Uterus (tissue), 4 donors: ENCODE data around the gene SCAPER. TPM values are rescaled to one million over a fixed set of nuclear protein-coding genes. Genes with fewer than 3 reads are reported as not detected.

Experiments
- DNase-seq, 2 donors: peaks; one replicate each; pipeline ENCODE4 v3.0.0-alpha.2; 2019 to 2020
- H3K27ac ChIP-seq, 2 donors: fragments of 200-600 bp; sonication (generic); 1 replicate in 1 of 2; 2 replicates in 1 of 2; pipeline ENCODE4 v1.5.1; 2016 to 2018
- H3K27me3 ChIP-seq, 2 donors: fragments of 200-600 bp; sonication (generic); one replicate each; pipeline ENCODE4 v1.5.1; 2018 to 2019; ENCODE audit warnings: control low read depth in 1 of 2
- H3K36me3 ChIP-seq, 2 donors: fragments of 200-600 bp; sonication (generic); one replicate each; pipeline ENCODE4 v1.5.1; 2019; ENCODE audit warnings: control low read depth in 1 of 2
- H3K4me1 ChIP-seq, 2 donors: fragments of 200-600 bp; sonication (generic); one replicate each; pipeline ENCODE4 v1.5.1; 2018 to 2019; ENCODE audit warnings: control low read depth in 1 of 2
- H3K4me3 ChIP-seq, 2 donors: fragments of 200-600 bp; sonication (generic); 1 replicate in 1 of 2; 2 replicates in 1 of 2; pipeline ENCODE4 v1.5.1; 2018 to 2019; ENCODE audit warnings: mild to moderate bottlenecking in 1 of 2
- H3K9me3 ChIP-seq, 2 donors: fragments of 200-600 bp; sonication (generic); one replicate each; pipeline ENCODE4 v1.5.1; 2019; ENCODE audit warnings: control low read depth in 1 of 2
- CTCF ChIP-seq, 4 experiments: fragments of 200-600 bp in 2 of 4; fragments of 450-650 bp in 2 of 4; sonication (generic) in 2 of 4; IDR thresholded peaks; one replicate each; pipeline ENCODE4 v1.5.1; 2016 to 2019; ENCODE audit warnings: antibody characterized with exemption in 4 of 4, mild to moderate bottlenecking in 2 of 4, moderate library complexity in 1 of 4
- POLR2A ChIP-seq, 2 donors: fragments of 450-650 bp; IDR thresholded peaks; one replicate each; pipeline ENCODE4 v1.6.1; 2016; ENCODE audit warnings: antibody characterized with exemption in 2 of 2, mild to moderate bottlenecking in 1 of 2, moderate library complexity in 1 of 2
- intact Hi-C: fragments of 100-400 bp; cut with DNase I; formaldehyde crosslinking; loops from one replicate; pipeline ENCODE4 v1.15.1; 2023; ENCODE audit warnings: low total_unique reads
- total RNA-seq, 4 donors: library from RNA; depleted of rRNA in 3 of 4; stranded (reverse); fragments of >200 nt in 3 of 4; gene quantifications; one replicate each; pipeline versions ENCODE4 v1.1.0 to v1.2.4, GENCODE V29; 2014 to 2023
- donor health status: DM: yes; HTN: yes; CAD: no.

Gene SCAPER
- total RNA-seq, 4 donors from 2014 or later: 10.6 to 74.2 (median 32.9) TPM

GRCh38 chr15:76386178-76386577, 519.0 kb downstream of the SCAPER start:
- no peak for TF ChIP-seq POLR2A (IDR thresholded peaks at IDR 0.05)
- no peak for TF ChIP-seq CTCF (IDR thresholded peaks at IDR 0.05)
- Histone ChIP-seq H3K27ac (no peak overlapping the region), H3K4me3 (no peak overlapping the region), H3K36me3 (no peaks in the 10 kb centered on the region), H3K27me3 (no peaks in the 10 kb centered on the region), H3K4me1 (no peaks in the 10 kb centered on the region), H3K9me3 (no peaks in the 10 kb centered on the region)
- DNase-seq: no peak
- intact Hi-C loops: no loop called here

GRCh38 chr15:76384409-76384808, 520.7 kb downstream of the SCAPER start:
- Histone ChIP-seq H3K27me3 (no peaks in the 10 kb centered on the region), H3K27ac (no peak overlapping the region), H3K4me3 (no peak overlapping the region), H3K9me3 (no peaks in the 10 kb centered on the region), H3K4me1 (no peaks in the 10 kb centered on the region), H3K36me3 (no peaks in the 10 kb centered on the region)
- DNase-seq: no peak
- intact Hi-C loops: no loop called here
- TF ChIP-seq CTCF (IDR thresholded peaks at IDR 0.05) (no peak), POLR2A (IDR thresholded peaks at IDR 0.05) (no peak)

- Histone ChIP-seq H3K9me3 (no peaks in the 10 kb centered on the region), H3K27ac (no peak overlapping the region), H3K4me1 (no peaks in the 10 kb centered on the region), H3K4me3 (no peak overlapping the region), H3K27me3 (no peaks in the 10 kb centered on the region), H3K36me3 (no peaks in the 10 kb centered on the region)
- TF ChIP-seq POLR2A (IDR thresholded peaks at IDR 0.05): no peak
- TF ChIP-seq CTCF (IDR thresholded peaks at IDR 0.05): no peak
- DNase-seq: no peak
- intact Hi-C loops: no loop called here
Measured at GRCh38 chr15:76382987-76383728, 522.0 kb downstream of the SCAPER start.

GRCh38 chr15:76381366-76381765, 523.8 kb downstream of the SCAPER start:
- intact Hi-C loops: no loop called here
- Histone ChIP-seq H3K4me1 (no peaks in the 10 kb centered on the region), H3K9me3 (no peaks in the 10 kb centered on the region), H3K27ac (no peak overlapping the region), H3K27me3 (no peaks in the 10 kb centered on the region), H3K36me3 (no peaks in the 10 kb centered on the region), H3K4me3 (no peak overlapping the region)
- no peak for DNase-seq
- TF ChIP-seq POLR2A (IDR thresholded peaks at IDR 0.05) (no peak), CTCF (IDR thresholded peaks at IDR 0.05) (no peak)

- TF ChIP-seq POLR2A (IDR thresholded peaks at IDR 0.05): no peak
- no peak for TF ChIP-seq CTCF (IDR thresholded peaks at IDR 0.05)
- Histone ChIP-seq H3K27me3 (no peaks in the 10 kb centered on the region), H3K9me3 (no peaks in the 10 kb centered on the region), H3K4me3 (no peak overlapping the region), H3K4me1 (no peaks in the 10 kb centered on the region), H3K27ac (no peak overlapping the region), H3K36me3 (no peaks in the 10 kb centered on the region)
- DNase-seq: no peak
- intact Hi-C loops: no loop called here
Measured at GRCh38 chr15:76380249-76380648, 524.9 kb downstream of the SCAPER start.
